GM23248 (cell line): Measurements from ENCODE around the gene COL18A1.

ENCODE experiments used
- EZH2 ChIP-seq: fragments of 200-600 bp; sonication (generic); IDR thresholded peaks from 2 replicates; pipeline ENCODE4 v1.6.1; 2018; ENCODE audit warnings: antibody characterized with exemption, mild to moderate bottlenecking; ENCODE audit not compliant: insufficient read depth, poor library complexity, severe bottlenecking
- EZH2phosphoT487 ChIP-seq: fragments of 200-600 bp; sonication (generic); IDR thresholded peaks from 2 replicates; pipeline ENCODE4 v1.6.1; 2018; ENCODE audit warnings: antibody characterized with exemption, moderate library complexity, mild to moderate bottlenecking, low read depth; ENCODE audit not compliant: insufficient read depth

- TF ChIP-seq EZH2phosphoT487 (no peak), EZH2 (no peak)
These were observed 127.9 kb downstream of the COL18A1 start for GRCh38 chr21:45532826-45533360.
